Measurements from ENCODE around the gene AKT2.

- TF ChIP-seq POLR2A (IDR thresholded peaks at IDR 0.05; ENCODE audit: low read depth, low read length): no peak
- TF ChIP-seq POLR2AphosphoS5 (IDR thresholded peaks at IDR 0.05; ENCODE audit: low read depth, low read length): no peak
These were observed 12.9 kb downstream of the AKT2 start for GRCh38 chr19:40272261-40272660.
